Activated CD8-positive, alpha-beta memory T cell treated with anti-CD3 and anti-CD28 coated beads for 4 hours (primary cell): ENCODE results near the gene ISYNA1.

Source experiments
- DNase-seq, 2 donors: peaks; one replicate each; pipeline ENCODE4 v3.0.0-alpha.2; 2020; ENCODE audit warnings: low read depth in 2 of 2

The ISYNA1 gene

GRCh38 chr19:18392417-18392816 lies 45.5 kb downstream of the ISYNA1 start:
- no peak for DNase-seq

- no peak for DNase-seq
Observed at GRCh38 chr19:18391509-18392075, 46.3 kb downstream of the ISYNA1 start.

GRCh38 chr19:18390065-18390907 lies 47.6 kb downstream of the ISYNA1 start:
- no peak for DNase-seq

DNA sequence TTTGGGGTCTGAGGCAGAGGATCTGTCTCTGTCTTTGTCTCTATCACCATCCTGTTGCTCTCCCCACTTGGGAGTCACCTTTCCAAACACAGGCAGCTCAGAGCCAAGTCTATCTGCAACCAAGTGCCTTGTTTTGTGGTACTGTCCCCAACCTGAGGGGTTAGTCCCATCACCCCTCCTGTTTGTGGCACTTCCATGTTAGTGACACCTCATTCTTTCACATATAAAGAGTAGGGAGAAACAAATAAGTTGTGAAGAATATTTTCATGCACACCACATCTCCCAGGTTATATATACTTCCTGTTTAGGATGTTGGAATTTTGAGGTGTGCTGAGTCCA lies 48.2 kb downstream of the ISYNA1 start:
- DNase-seq: no peak

GRCh38 chr19:18388960-18389725 lies 48.8 kb downstream of the ISYNA1 start:
- no peak for DNase-seq

DNA sequence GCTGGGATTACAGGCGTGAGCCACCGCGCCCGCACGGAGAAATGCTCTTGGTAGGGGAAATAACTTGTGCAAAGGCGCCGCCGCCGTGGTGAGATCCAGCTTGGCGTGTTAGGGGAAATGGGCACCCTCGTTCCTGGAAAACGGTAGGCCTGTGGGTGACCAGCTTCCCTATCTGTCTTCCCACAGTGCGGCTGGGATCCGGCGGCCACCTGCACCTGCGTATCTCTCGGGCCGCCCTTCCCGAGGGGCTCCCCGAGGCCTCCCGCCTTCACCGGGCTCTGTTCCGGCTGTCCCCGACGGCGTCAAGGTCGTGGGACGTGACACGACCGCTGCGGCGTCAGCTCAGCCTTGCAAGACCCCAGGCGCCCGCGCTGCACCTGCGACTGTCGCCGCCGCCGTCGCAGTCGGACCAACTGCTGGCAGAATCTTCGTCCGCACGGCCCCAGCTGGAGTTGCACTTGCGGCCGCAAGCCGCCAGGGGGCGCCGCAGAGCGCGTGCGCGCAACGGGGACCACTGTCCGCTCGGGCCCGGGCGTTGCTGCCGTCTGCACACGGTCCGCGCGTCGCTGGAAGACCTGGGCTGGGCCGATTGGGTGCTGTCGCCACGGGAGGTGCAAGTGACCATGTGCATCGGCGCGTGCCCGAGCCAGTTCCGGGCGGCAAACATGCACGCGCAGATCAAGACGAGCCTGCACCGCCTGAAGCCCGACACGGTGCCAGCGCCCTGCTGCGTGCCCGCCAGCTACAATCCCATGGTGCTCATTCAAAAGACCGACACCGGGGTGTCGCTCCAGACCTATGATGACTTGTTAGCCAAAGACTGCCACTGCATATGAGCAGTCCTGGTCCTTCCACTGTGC lies 49.6 kb downstream of the ISYNA1 start:
- peak; percentile 37 to 54 for DNase-seq

DNA sequence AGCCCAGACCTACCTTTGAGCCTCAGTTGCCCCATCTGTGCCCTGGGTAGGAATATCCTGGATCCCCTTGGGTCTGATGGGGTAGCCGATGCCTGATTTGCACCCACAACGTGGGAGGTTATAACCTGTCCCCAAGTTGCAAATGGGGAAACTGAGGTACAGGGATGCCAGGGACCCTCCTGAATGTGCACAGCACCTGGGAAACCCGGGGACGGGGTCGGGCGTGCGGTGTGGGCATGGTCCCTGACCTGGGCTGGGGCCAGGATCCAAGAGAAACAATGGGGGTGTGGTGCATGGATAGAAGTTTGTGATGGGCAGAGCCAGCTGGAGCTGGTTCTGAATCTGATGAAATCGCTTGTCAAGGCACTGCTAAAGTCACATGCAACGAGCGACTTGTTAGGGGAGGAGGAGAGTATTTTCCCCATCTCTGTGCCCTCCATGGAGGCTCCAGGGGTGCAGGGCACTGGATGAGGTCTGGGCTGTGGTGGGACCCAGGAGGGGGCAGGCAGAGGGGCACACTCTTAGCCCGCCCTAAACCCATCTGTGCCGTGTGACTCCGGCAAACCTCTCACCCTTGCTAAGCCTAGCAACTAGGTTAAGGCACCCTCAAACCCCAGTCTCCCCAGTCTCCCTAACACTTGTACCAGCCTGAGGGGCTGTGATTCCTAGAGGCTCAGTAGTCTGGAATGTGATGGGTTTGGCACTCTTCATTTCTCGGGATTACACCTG lies 51.2 kb downstream of the ISYNA1 start:
- DNase-seq: no peak

- DNase-seq: no peak
Observed at GRCh38 chr19:18385675-18386542, 52.0 kb downstream of the ISYNA1 start, which contains the start of gene GDF15. TSS of gene GDF15 (plus strand) at chr19:18386158. CDS start at chr19:18386190, 32 bp downstream.

DNA sequence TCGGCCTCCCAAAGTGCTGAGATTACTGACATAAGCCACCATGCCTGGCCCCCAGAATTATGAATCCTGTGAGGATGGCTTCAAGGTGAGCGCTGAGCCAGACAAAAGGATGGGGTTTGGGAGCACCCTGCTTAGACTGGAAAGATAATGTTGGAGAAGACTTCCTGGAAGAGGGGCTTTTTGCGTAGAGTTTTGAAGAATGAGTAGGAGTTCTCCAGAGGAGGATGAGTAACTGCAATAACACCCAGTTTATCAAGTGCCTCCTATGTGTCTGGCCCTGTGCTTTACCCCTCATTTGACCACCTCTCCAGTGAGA lies 52.6 kb downstream of the ISYNA1 start:
- DNase-seq: no peak

DNA sequence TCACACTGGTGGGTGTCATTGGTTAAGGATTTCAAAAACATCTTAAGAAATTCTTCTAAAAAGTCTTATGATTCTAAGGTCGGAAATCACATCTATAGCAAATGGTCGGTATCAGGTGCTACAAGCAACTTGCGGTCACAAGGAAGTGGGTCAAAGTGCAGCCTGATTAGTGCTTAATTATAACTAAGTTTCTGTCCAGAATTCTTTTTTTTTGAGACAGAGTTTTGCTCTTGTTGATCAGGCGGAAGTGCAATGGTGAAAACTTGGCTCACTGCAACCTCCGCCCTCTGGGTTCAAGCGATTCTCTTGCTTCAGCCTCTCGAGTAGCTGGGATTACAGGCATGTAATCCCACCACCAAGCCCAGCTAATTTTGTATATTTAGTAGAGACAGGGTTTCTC lies 53.2 kb downstream of the ISYNA1 start:
- DNase-seq: no peak
